K562 (cell line): ENCODE results near the gene TGFBR1. TPM values are rescaled to one million over a fixed set of nuclear protein-coding genes. Genes with fewer than 3 reads are reported as not detected.
A peak's percentile ranks its signal among the peaks of the same experiment; 100 is the strongest.

ENCODE experiments used
- ATAC-seq: fragments of 200-7000 bp; cut with Tn5 transposase; 3 replicates; pipeline ENCODE4 v1.9.1; 2020; ENCODE audit warnings: moderate library complexity
- BruUV-seq: library from RNA; stranded (reverse); fragments of 400-500 nt; replicated peaks from 2 replicates; lab custom pipeline; 2021; lab: Mats Ljungman, UMichigan
- CTCF ChIA-PET: fragments of 300-600 bp; formaldehyde crosslinking; extraction: SDS; loops from one replicate; lab custom pipeline; 2021; ENCODE audit warnings: low intra/inter-chr PET ratio; lab: Yijun Ruan, JAX
- POLR2A ChIA-PET: fragments of 300-600, 350-650 bp; sonication (Branson Sonifier 250); formaldehyde crosslinking; extraction: SDS; loops from one replicate; lab custom pipeline; 2021; ENCODE audit warnings: antibody characterized with exemption, inconsistent platforms; lab: Yijun Ruan, JAX
- DNase-seq, 4 experiments: peaks; one replicate each; pipeline versions ENCODE4 v3.0.0 to v3.0.0-alpha.2; 2011 to 2018; ENCODE audit warnings: low spot score in 3 of 4, mixed read lengths in 3 of 4; ENCODE audit errors: extremely low read depth in 1 of 4
- FAIRE-seq: peaks from 2 replicates; lab custom pipeline; 2011; peaks lifted over from hg19 to GRCh38; lab: Jason Lieb, UNC
- H2AFZ ChIP-seq: 2 replicates; pipeline ENCODE4 v1.6.0; 2011; ENCODE audit warnings: low read depth, low read length, control low read depth, inconsistent platforms
- H3K27ac ChIP-seq: fragments of 200-600 bp; 3 replicates; pipeline ENCODE4 v1.8.0; 2011; ENCODE audit warnings: low read depth, mild to moderate bottlenecking, control low read depth, inconsistent platforms, low read length, moderate library complexity, mixed read lengths; ENCODE audit errors: extremely low read depth
- H3K27me3 ChIP-seq, 2 experiments: fragments of 300-600 bp in 1 of 2; 2 replicates in 1 of 2; 3 replicates in 1 of 2; pipeline versions ENCODE4 v1.6.0 to v1.8.0; 2011; ENCODE audit warnings: inconsistent platforms in 2 of 2, low read length in 2 of 2, mild to moderate bottlenecking in 1 of 2, mixed read lengths in 1 of 2, moderate library complexity in 1 of 2; ENCODE audit not compliant: control insufficient read depth in 2 of 2, insufficient read depth in 2 of 2
- H3K36me3 ChIP-seq: fragments of 300-600 bp; 3 replicates; pipeline ENCODE4 v1.8.0; 2011; ENCODE audit warnings: mild to moderate bottlenecking, low read length, inconsistent platforms; ENCODE audit not compliant: control insufficient read depth, insufficient read depth
- H3K4me1 ChIP-seq, 2 experiments: fragments of 200-600 bp in 1 of 2; replicated peaks in 1 of 2; 2 replicates in 1 of 2; 3 replicates in 1 of 2; pipeline versions ENCODE4 v1.5.1 to v1.8.0; 2011; ENCODE audit warnings: inconsistent platforms in 2 of 2, low read length in 2 of 2, mild to moderate bottlenecking in 1 of 2, mixed read lengths in 1 of 2, moderate library complexity in 1 of 2; ENCODE audit not compliant: control insufficient read depth in 2 of 2, insufficient read depth in 2 of 2
- H3K4me2 ChIP-seq: 2 replicates; pipeline ENCODE4 v1.6.1; 2011; ENCODE audit warnings: low read length, control low read depth, inconsistent platforms, mixed read lengths; ENCODE audit not compliant: insufficient read depth
- H3K4me3 ChIP-seq: fragments of 200-600 bp; sonication (generic), shearing (Covaris generic); 2 replicates; pipeline ENCODE4 v1.5.1; 2016; ENCODE audit warnings: control low read depth, inconsistent platforms
- H3K79me2 ChIP-seq: fragments of 200-600 bp; 3 replicates; pipeline ENCODE4 v1.8.0; 2011; ENCODE audit warnings: low read length, inconsistent platforms; ENCODE audit not compliant: control insufficient read depth, insufficient read depth
- H3K9ac ChIP-seq, 2 experiments: 2 replicates each; pipeline versions ENCODE4 v1.6.0 to v1.6.1; 2011; ENCODE audit warnings: low read depth in 2 of 2, low read length in 2 of 2, control low read depth in 1 of 2, inconsistent platforms in 1 of 2, mild to moderate bottlenecking in 1 of 2, mixed read lengths in 1 of 2; ENCODE audit not compliant: insufficient read depth in 1 of 2
- H3K9me1 ChIP-seq: one replicate; pipeline ENCODE4 v1.6.0; 2011; ENCODE audit warnings: inconsistent platforms, mild to moderate bottlenecking, low read length, moderate library complexity; ENCODE audit not compliant: control insufficient read depth, insufficient read depth
- H3K9me3 ChIP-seq: replicated peaks from 2 replicates; pipeline ENCODE4 v1.5.1; 2011; ENCODE audit warnings: low read depth, low read length, inconsistent platforms; ENCODE audit not compliant: control insufficient read depth, insufficient read depth
- H4K20me1 ChIP-seq: replicated peaks from 2 replicates; pipeline ENCODE4 v1.6.1; 2011; ENCODE audit warnings: low read length, inconsistent platforms, mixed read lengths; ENCODE audit not compliant: control insufficient read depth, insufficient read depth
- PHTF2 ChIP-seq: fragments of 250-450 bp; sonication (Bioruptor Pico); IDR thresholded peaks from 2 replicates; pipeline ENCODE4 v1.5.0; 2021; ENCODE audit warnings: mild to moderate bottlenecking
- WGBS: fragments of 100-300 bp; shearing (Covaris generic); methylation state at CpG from one replicate; pipeline ENCODE4 v1.1.6; 2016; ENCODE audit warnings: low coverage, mixed read lengths; ENCODE audit not compliant: insufficient coverage; ENCODE audit errors: missing lambda C conversion rate; 5-methylcytosine and 5-hydroxymethylcytosine counted together
- in situ Hi-C: fragments of 300-500 bp; cut with MboI; formaldehyde crosslinking; loops from 4 replicates; pipeline ENCODE4 v1.15.0; 2018; ENCODE audit warnings: inconsistent platforms, mixed read lengths
- intact Hi-C: fragments of 100-400 bp; cut with micrococcal nuclease; formaldehyde crosslinking; loops from 2 replicates; pipeline ENCODE4 v1.14.2; 2022
- polyA plus RNA-seq, 8 experiments: library from polyadenylated mRNA; depleted of rRNA in 4 of 8; stranded (reverse) in 5 of 8; unstranded in 3 of 8; fragments of >200 nt; fragmentation: Nextera tagmentation in 2 of 8; fragmentation: Illumina TruSeq in 1 of 8; extraction: Ambion mirVana in 2 of 8; extraction: Trizol in 1 of 8; gene quantifications; 2 replicates each; pipeline versions ENCODE4 v1.2.1 to v1.2.3, GENCODE V29; 2011 to 2014; ENCODE audit warnings: inconsistent platforms in 1 of 8, missing spikeins in 1 of 8
- total RNA-seq, 7 experiments: library from RNA; depleted of rRNA in 6 of 7; stranded (reverse); fragments of >200 nt in 6 of 7; fragmentation: Illumina TruSeq in 2 of 7; extraction: Trizol in 2 of 7; gene quantifications; 2 replicates each; pipeline versions ENCODE4 v1.2.1 to v1.2.3, GENCODE V29; 2011 to 2021; ENCODE audit warnings: low replicate concordance in 1 of 7
- TF ChIP-seq, protein P1 (sequence below), 2 experiments: fragments of 450-650 bp; formaldehyde crosslinking in 1 of 2; IDR thresholded peaks; 2 replicates each; pipeline versions ENCODE4 v1.4.0 to v1.6.1; 2014 to 2020; ENCODE audit warnings: mild to moderate bottlenecking in 2 of 2, borderline replicate concordance in 1 of 2, low read depth in 1 of 2
- TF ChIP-seq, protein P2 (sequence below): fragments of 450-650 bp; IDR thresholded peaks from 2 replicates; pipeline ENCODE4 v1.7.1; 2018; ENCODE audit warnings: mild to moderate bottlenecking, low read depth; ENCODE audit not compliant: partially characterized antibody
- TF ChIP-seq, protein P3 (sequence below): sonication (generic); formaldehyde crosslinking; IDR thresholded peaks from 2 replicates; pipeline ENCODE4 v1.8.1; 2023; ENCODE audit warnings: missing genetic modification reagents, mild to moderate bottlenecking, borderline replicate concordance

Gene TGFBR1
- total and polyA plus RNA-seq, 9 of the 15 experiments (the other 6 are each of a cell fraction or from before 2014, with no cell fraction given) = 15.5 to 62.4 (median 42.7) TPM

DNA sequence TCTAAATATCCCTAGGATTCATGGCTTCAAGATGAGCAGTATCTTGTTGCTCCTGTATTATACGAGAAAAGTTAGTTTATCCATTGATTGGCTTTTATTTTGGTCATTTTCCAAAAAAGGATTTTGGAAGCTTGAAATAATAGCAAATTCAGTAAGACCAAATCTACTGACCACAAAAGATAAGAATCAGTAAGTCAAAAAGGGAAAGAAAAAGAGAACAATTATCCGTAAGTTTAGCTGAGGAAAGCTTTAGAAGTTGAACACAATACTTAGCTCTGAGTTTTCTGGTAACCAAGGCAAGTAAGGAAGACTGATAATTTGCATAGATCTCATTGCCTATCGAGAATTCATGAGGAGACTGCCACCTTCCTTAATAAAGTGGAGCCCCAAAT, 9.1 kb downstream of the TGFBR1 start:
- peaks cover 23% of the 10 kb centered on the region for H4K20me1 ChIP-seq
- no peak for FAIRE-seq
- H3K9me1 ChIP-seq = no peaks in the 10 kb centered on the region
- no peaks in the 10 kb centered on the region for H3K9me3 ChIP-seq
- ChIA-PET POLR2A (interaction anchor here (0.6 to 1.6 kb wide), 10 partner anchors 8 to 74 kb away, joined by 3 to 8 read pairs (median 3); partner anchors contain the start of gene TGFBR1), CTCF (no interaction called here)
- BruUV-seq = no TSS peak
- DNase-seq = no peak
- 20% methylated on average over 3 of the region's 3 CpGs for WGBS
- no peaks in the 10 kb centered on the region for H3K27me3 ChIP-seq
- peaks cover 4 to 46% of the 10 kb centered on the region in 2 experiments; a peak in 4 of 5 replicates for H3K4me1 ChIP-seq
- no peak overlapping the region for H2AFZ ChIP-seq
- peak overlapping the region; percentile 32; the same call in 1 of the 2 replicates for H3K4me2 ChIP-seq
- intact Hi-C loops = no loop called here
- TF ChIP-seq, protein P1, sequence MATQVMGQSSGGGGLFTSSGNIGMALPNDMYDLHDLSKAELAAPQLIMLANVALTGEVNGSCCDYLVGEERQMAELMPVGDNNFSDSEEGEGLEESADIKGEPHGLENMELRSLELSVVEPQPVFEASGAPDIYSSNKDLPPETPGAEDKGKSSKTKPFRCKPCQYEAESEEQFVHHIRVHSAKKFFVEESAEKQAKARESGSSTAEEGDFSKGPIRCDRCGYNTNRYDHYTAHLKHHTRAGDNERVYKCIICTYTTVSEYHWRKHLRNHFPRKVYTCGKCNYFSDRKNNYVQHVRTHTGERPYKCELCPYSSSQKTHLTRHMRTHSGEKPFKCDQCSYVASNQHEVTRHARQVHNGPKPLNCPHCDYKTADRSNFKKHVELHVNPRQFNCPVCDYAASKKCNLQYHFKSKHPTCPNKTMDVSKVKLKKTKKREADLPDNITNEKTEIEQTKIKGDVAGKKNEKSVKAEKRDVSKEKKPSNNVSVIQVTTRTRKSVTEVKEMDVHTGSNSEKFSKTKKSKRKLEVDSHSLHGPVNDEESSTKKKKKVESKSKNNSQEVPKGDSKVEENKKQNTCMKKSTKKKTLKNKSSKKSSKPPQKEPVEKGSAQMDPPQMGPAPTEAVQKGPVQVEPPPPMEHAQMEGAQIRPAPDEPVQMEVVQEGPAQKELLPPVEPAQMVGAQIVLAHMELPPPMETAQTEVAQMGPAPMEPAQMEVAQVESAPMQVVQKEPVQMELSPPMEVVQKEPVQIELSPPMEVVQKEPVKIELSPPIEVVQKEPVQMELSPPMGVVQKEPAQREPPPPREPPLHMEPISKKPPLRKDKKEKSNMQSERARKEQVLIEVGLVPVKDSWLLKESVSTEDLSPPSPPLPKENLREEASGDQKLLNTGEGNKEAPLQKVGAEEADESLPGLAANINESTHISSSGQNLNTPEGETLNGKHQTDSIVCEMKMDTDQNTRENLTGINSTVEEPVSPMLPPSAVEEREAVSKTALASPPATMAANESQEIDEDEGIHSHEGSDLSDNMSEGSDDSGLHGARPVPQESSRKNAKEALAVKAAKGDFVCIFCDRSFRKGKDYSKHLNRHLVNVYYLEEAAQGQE (IDR thresholded peaks at IDR 0.05; ENCODE audit: borderline replicate concordance) = no peak
- TF ChIP-seq, protein P1 (CRISPR knock-in tag; IDR thresholded peaks at IDR 0.05; ENCODE audit: low read depth) = no peak
- TF ChIP-seq, protein P2, sequence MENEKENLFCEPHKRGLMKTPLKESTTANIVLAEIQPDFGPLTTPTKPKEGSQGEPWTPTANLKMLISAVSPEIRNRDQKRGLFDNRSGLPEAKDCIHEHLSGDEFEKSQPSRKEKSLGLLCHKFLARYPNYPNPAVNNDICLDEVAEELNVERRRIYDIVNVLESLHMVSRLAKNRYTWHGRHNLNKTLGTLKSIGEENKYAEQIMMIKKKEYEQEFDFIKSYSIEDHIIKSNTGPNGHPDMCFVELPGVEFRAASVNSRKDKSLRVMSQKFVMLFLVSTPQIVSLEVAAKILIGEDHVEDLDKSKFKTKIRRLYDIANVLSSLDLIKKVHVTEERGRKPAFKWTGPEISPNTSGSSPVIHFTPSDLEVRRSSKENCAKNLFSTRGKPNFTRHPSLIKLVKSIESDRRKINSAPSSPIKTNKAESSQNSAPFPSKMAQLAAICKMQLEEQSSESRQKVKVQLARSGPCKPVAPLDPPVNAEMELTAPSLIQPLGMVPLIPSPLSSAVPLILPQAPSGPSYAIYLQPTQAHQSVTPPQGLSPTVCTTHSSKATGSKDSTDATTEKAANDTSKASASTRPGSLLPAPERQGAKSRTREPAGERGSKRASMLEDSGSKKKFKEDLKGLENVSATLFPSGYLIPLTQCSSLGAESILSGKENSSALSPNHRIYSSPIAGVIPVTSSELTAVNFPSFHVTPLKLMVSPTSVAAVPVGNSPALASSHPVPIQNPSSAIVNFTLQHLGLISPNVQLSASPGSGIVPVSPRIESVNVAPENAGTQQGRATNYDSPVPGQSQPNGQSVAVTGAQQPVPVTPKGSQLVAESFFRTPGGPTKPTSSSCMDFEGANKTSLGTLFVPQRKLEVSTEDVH = no peak
- TF ChIP-seq, protein P3, sequence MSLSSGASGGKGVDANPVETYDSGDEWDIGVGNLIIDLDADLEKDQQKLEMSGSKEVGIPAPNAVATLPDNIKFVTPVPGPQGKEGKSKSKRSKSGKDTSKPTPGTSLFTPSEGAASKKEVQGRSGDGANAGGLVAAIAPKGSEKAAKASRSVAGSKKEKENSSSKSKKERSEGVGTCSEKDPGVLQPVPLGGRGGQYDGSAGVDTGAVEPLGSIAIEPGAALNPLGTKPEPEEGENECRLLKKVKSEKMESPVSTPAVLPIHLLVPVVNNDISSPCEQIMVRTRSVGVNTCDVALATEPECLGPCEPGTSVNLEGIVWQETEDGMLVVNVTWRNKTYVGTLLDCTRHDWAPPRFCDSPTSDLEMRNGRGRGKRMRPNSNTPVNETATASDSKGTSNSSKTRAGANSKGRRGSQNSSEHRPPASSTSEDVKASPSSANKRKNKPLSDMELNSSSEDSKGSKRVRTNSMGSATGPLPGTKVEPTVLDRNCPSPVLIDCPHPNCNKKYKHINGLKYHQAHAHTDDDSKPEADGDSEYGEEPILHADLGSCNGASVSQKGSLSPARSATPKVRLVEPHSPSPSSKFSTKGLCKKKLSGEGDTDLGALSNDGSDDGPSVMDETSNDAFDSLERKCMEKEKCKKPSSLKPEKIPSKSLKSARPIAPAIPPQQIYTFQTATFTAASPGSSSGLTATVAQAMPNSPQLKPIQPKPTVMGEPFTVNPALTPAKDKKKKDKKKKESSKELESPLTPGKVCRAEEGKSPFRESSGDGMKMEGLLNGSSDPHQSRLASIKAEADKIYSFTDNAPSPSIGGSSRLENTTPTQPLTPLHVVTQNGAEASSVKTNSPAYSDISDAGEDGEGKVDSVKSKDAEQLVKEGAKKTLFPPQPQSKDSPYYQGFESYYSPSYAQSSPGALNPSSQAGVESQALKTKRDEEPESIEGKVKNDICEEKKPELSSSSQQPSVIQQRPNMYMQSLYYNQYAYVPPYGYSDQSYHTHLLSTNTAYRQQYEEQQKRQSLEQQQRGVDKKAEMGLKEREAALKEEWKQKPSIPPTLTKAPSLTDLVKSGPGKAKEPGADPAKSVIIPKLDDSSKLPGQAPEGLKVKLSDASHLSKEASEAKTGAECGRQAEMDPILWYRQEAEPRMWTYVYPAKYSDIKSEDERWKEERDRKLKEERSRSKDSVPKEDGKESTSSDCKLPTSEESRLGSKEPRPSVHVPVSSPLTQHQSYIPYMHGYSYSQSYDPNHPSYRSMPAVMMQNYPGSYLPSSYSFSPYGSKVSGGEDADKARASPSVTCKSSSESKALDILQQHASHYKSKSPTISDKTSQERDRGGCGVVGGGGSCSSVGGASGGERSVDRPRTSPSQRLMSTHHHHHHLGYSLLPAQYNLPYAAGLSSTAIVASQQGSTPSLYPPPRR (CRISPR knock-in tag) = no peak
- TF ChIP-seq PHTF2 (CRISPR knock-in tag) = no peak
- 0 out of 3 replicates have a peak overlapping the region, but pooled peaks have one; percentile 13 for H3K27ac ChIP-seq
- H3K4me3 ChIP-seq = no peak overlapping the region
- H3K79me2 ChIP-seq = peaks cover 99% of the 10 kb centered on the region
- no peak for ATAC-seq
- in situ Hi-C loops = no loop called here
- peaks cover 23% of the 10 kb centered on the region; the same call in 2 of the 3 replicates for H3K36me3 ChIP-seq
- no peak overlapping the region for H3K9ac ChIP-seq
